Epithelial cell of proximal tubule (primary cell): ENCODE data around the gene COL4A2. TPM values are rescaled to one million over a fixed set of nuclear protein-coding genes. Genes with fewer than 3 reads are reported as not detected.

ENCODE experiments used
- DNase-seq: peaks from one replicate; pipeline ENCODE4 v3.0.0-alpha.2; 2011; ENCODE audit warnings: low read depth
- H3K4me3 ChIP-seq: 2 replicates; pipeline ENCODE4 v1.5.1; 2011; ENCODE audit warnings: low read depth, mild to moderate bottlenecking, low read length
- total RNA-seq: library from RNA; depleted of rRNA; stranded (reverse); fragments of >200 nt; gene quantifications from 2 replicates; pipeline ENCODE4 v1.2.3, GENCODE V29; 2015
- TF ChIP-seq, protein P1 (sequence below): conservative IDR thresholded peaks from 2 replicates; pipeline ENCODE4 v1.5.1; 2012; ENCODE audit warnings: low read depth, mild to moderate bottlenecking, low read length

COL4A2 gene
- total RNA-seq, 1 donor from 2014 or later: 728 TPM

DNA sequence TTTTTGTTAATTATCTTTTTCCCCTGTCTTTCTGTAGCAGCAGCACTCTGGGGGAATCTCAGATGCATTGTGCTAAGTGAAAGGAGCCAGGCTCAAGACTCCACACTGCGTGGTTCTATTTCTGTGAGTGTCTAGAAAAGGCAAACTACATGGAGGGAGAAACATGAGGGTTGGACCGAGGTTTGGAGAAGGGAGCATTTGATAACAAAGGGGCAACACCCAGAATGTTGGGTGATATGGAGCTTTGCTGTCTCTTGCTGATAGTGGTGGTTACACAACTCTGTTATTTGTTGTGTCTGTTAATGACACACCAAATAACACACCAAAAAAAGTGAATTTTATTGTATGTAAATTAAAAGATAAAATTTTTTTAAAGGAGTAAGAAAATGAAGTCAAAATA is 107.8 kb downstream of the COL4A2 start:
- no peak overlapping the region for H3K4me3 ChIP-seq
- TF ChIP-seq, protein P1, sequence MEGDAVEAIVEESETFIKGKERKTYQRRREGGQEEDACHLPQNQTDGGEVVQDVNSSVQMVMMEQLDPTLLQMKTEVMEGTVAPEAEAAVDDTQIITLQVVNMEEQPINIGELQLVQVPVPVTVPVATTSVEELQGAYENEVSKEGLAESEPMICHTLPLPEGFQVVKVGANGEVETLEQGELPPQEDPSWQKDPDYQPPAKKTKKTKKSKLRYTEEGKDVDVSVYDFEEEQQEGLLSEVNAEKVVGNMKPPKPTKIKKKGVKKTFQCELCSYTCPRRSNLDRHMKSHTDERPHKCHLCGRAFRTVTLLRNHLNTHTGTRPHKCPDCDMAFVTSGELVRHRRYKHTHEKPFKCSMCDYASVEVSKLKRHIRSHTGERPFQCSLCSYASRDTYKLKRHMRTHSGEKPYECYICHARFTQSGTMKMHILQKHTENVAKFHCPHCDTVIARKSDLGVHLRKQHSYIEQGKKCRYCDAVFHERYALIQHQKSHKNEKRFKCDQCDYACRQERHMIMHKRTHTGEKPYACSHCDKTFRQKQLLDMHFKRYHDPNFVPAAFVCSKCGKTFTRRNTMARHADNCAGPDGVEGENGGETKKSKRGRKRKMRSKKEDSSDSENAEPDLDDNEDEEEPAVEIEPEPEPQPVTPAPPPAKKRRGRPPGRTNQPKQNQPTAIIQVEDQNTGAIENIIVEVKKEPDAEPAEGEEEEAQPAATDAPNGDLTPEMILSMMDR: no peak
- no peak for DNase-seq

DNA sequence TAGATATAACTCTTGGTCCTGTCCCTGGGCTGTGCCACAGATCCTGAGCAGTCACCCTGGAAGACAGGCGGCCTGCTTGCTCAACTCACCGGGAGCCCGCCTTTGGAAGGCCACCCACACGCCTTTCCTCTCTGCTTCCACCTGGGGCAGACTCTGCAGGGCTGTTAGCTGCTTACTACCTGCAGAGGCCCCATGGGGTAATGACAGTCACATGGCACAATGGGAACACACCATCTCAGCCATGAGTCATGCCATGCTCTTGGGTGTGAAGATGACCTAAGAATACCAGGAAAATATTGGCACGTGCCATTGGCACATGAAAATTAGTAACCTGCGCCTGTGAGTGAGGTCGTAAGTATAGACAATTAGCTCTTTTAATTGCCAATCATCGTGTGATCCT is 108.6 kb downstream of the COL4A2 start:
- TF ChIP-seq, protein P1: peak; percentile 27
- no peak overlapping the region for H3K4me3 ChIP-seq
- DNase-seq: no peak

DNA sequence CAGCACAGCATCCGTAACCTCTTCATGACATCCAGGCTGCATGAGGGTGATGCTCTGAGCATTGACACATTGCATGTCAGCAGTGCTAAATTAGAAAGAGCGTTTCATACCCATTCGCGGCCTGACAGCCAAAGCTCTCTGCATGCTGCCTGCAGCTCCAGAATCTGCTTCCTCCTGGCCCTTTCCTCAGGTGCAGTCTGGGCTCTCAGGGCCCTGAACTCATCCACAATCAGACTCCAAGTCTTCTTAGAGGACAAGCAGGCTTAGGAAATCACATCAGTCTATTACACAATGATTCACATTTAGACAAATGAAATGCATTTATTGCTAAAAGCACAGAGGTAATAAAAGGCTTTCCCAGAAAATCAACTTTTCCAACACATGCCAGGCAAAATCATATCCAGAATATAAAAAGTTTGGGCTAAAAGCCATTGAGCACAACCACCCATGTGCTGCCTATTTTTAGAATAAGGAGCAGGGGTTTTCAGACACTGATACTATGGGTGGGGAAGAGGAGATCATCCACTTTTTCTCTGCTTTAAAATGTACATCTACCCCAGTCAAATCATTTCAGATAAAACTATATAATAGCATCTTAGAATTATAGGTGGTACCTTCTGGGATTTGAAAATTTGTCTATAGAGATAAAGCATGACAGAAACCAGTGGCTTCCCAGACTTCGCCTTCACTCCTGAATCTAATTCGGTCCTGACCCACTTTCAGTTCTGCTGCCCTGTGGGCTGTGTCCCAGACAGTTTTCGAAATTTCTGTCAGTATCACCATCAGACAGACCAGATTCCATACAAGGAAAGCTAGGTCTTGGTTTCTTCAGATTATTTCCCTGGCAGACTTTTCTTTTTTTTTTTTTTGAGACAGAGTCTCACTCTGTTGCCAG is 109.3 kb downstream of the COL4A2 start:
- TF ChIP-seq, protein P1: no peak
- DNase-seq: no peak
- no peak overlapping the region for H3K4me3 ChIP-seq

DNA sequence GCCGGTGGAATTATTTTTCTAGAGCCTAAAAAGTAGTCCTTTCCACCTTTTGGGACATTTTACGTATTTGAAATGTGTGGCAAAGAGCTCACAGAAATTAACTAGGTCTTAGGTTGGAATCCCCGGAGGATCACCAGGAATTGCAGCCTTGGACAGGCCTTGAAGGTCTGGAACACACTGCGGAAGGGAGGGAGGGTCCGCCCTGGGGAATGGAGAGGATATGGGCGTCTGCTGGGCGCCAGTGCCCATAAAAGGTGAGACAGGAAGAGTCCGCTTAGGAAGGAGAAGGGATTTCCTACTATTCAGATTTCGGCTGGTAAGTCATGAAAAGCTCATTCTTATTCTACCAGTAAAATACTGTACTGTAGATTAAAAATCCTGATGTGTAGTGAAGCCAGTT is 111.9 kb downstream of the COL4A2 start:
- H3K4me3 ChIP-seq: peak overlapping the region; percentile 19
- no peak for DNase-seq
- TF ChIP-seq, protein P1: no peak

DNA sequence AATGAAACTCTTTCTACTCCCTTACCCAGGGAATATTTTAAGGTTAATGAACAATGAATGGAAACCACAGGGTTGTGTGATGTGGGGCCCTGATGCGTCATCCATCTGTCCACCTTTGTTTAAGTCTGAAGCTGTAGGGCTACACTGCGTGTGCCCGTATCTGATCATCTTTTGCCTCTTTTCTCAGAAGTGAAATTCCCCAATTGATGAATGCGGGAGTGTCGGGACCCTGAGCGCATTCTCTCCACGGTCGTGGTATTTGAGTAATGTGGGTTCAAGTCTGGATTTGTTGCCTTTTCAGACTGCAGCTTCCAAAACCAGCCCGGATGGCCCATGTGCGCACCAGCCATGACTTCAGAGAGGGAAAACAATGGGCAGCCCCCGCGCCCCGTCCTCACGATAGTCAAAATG is 112.3 kb downstream of the COL4A2 start:
- TF ChIP-seq, protein P1: no peak
- peak; percentile 82 for DNase-seq
- H3K4me3 ChIP-seq: no peak overlapping the region

DNA sequence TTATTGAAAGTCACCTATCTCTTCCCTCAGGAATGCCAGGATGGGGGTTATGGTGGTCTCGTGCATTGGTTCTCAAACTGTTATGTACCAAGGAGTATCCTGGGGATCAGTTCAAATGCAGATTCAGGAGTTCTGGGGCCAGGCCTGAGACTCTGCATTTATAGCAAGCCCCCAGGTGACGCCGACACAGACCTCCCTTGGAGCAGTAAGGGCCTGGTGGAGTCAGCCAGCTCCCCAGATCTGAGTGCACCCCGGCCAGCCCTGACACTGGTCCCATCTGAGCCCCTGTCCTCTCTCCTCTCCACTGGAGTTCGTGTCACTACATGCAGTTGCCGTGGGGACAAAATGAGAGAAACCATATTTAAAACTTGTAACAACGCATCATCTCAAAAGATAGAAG is 112.9 kb downstream of the COL4A2 start:
- no peak for DNase-seq
- TF ChIP-seq, protein P1: no peak
- no peak overlapping the region for H3K4me3 ChIP-seq

DNA sequence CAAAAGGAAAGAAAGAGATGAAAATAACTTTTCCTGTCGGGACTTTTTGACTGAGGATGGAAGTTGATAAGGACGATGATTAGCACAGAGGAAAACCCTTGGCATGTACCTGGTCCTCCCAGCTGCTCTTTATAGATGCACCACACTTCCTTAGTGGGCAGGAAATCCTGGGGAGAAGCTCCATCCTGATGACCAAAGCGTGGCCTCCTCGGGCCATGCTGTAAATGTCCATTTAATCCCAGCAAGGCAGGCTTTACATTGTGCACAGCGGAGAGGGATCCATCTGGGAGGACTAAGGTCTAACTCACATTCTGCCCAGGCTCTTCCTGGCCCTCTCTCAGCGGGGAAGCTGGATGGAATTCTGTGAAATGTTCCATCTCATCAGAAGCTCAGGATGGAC is 113.5 kb downstream of the COL4A2 start:
- H3K4me3 ChIP-seq: no peak overlapping the region
- TF ChIP-seq, protein P1: no peak
- no peak for DNase-seq
